ENCODE measurements around the gene TMEM181. TPM values are rescaled to one million over a fixed set of nuclear protein-coding genes. Genes with fewer than 3 reads are reported as not detected.
"Not testable (repeated sequence)": the region's sequence is repeated elsewhere in the genome, so short reads cannot be mapped to it uniquely, and the experiment has no call there.

Gene TMEM181
- total RNA-seq (2014; rRNA removed; shearing (Covaris generic); ENCODE audit: low replicate concordance), result 19.9 and 20.6 TPM in 2 replicates

- peak; percentile 88 for DNase-seq
- Histone ChIP-seq H3K9me3 (no peaks in the 10 kb centered on the region), H3K27me3 (no peaks in the 10 kb centered on the region), H3K36me3 (no peaks in the 10 kb centered on the region; the same call in 1 of the 2 replicates), H3K4me3 (peak within 1 kb of the TSS; percentile 92)
These were observed at the start of gene TMEM181 for GRCh38 chr6:158559895-158560835. Gene TMEM181 (plus strand): TSS chr6:158560091. CDS start chr6:158560225, 134 bp downstream.

- no peak for DNase-seq
- Histone ChIP-seq H3K9me3 (no peaks in the 10 kb centered on the region), H3K4me3 (no peak overlapping the region), H3K27me3 (no peaks in the 10 kb centered on the region), H3K36me3 (no peaks in the 10 kb centered on the region)
These were observed 47.1 kb upstream of the TMEM181 start for GRCh38 chr6:158512809-158513208.

GRCh38 chr6:158514176-158514575 lies 45.7 kb upstream of the TMEM181 start:
- DNase-seq, result no peak
- Histone ChIP-seq H3K9me3 (no peaks in the 10 kb centered on the region), H3K4me3 (no peak overlapping the region), H3K27me3 (no peaks in the 10 kb centered on the region), H3K36me3 (no peaks in the 10 kb centered on the region)

GRCh38 chr6:158514991-158515390 lies 44.9 kb upstream of the TMEM181 start:
- no peaks in the 10 kb centered on the region for H3K27me3 ChIP-seq
- H3K9me3 ChIP-seq, result no peaks in the 10 kb centered on the region
- no peak for DNase-seq
- H3K36me3 ChIP-seq, result no peaks in the 10 kb centered on the region
- H3K4me3 ChIP-seq, result no peak overlapping the region

GRCh38 chr6:158516098-158516497 lies 43.8 kb upstream of the TMEM181 start:
- DNase-seq, result no peak
- no peaks in the 10 kb centered on the region for H3K36me3 ChIP-seq
- H3K27me3 ChIP-seq, result no peaks in the 10 kb centered on the region
- H3K4me3 ChIP-seq, result no peak overlapping the region
- no peaks in the 10 kb centered on the region for H3K9me3 ChIP-seq

- DNase-seq, result no peak
- no peaks in the 10 kb centered on the region for H3K9me3 ChIP-seq
- H3K36me3 ChIP-seq, result no peaks in the 10 kb centered on the region
- no peak overlapping the region for H3K4me3 ChIP-seq
- H3K27me3 ChIP-seq, result no peaks in the 10 kb centered on the region
These were observed 42.9 kb upstream of the TMEM181 start for GRCh38 chr6:158517038-158517437.

GRCh38 chr6:158517581-158517980 lies 42.3 kb upstream of the TMEM181 start:
- Histone ChIP-seq H3K27me3 (no peaks in the 10 kb centered on the region), H3K36me3 (no peaks in the 10 kb centered on the region), H3K9me3 (no peaks in the 10 kb centered on the region), H3K4me3 (no peak overlapping the region)
- no peak for DNase-seq

GRCh38 chr6:158518191-158519127 lies 41.4 kb upstream of the TMEM181 start:
- no peaks in the 10 kb centered on the region for H3K9me3 ChIP-seq
- no peaks in the 10 kb centered on the region for H3K36me3 ChIP-seq
- H3K27me3 ChIP-seq, result no peaks in the 10 kb centered on the region
- peak; percentile 77 for DNase-seq
- H3K4me3 ChIP-seq, result peak overlapping the region; percentile 39

- no peak for DNase-seq
- Histone ChIP-seq H3K36me3 (no peaks in the 10 kb centered on the region), H3K4me3 (no peak overlapping the region), H3K27me3 (no peaks in the 10 kb centered on the region), H3K9me3 (no peaks in the 10 kb centered on the region)
These were observed 40.6 kb upstream of the TMEM181 start for GRCh38 chr6:158519300-158519699.

GRCh38 chr6:158519761-158520160 lies 40.1 kb upstream of the TMEM181 start:
- Histone ChIP-seq H3K4me3 (no peak overlapping the region), H3K36me3 (no peaks in the 10 kb centered on the region), H3K27me3 (no peaks in the 10 kb centered on the region), H3K9me3 (no peaks in the 10 kb centered on the region)
- DNase-seq, result no peak

GRCh38 chr6:158520975-158521374 lies 38.9 kb upstream of the TMEM181 start:
- H3K4me3 ChIP-seq, H3K9me3 ChIP-seq, DNase-seq, H3K36me3 ChIP-seq, H3K27me3 ChIP-seq: not testable (repeated sequence)

- H3K4me3 ChIP-seq, result no peak overlapping the region
- no peaks in the 10 kb centered on the region for H3K36me3 ChIP-seq
- H3K27me3 ChIP-seq, result no peaks in the 10 kb centered on the region
- H3K9me3 ChIP-seq, result peaks cover 5% of the 10 kb centered on the region
- no peak for DNase-seq
These were observed 38.1 kb upstream of the TMEM181 start for GRCh38 chr6:158521759-158522158.

- H3K9me3 ChIP-seq, result peaks cover 5% of the 10 kb centered on the region
- no peaks in the 10 kb centered on the region for H3K27me3 ChIP-seq
- H3K4me3 ChIP-seq, result no peak overlapping the region
- H3K36me3 ChIP-seq, result no peaks in the 10 kb centered on the region
- no peak for DNase-seq
These were observed 37.3 kb upstream of the TMEM181 start for GRCh38 chr6:158522616-158523015.

- no peaks in the 10 kb centered on the region for H3K27me3 ChIP-seq
- no peaks in the 10 kb centered on the region for H3K36me3 ChIP-seq
- H3K9me3 ChIP-seq, result peaks cover 5% of the 10 kb centered on the region
- H3K4me3 ChIP-seq, result no peak overlapping the region
- no peak for DNase-seq
These were observed 35.6 kb upstream of the TMEM181 start for GRCh38 chr6:158524311-158524710.

GRCh38 chr6:158527858-158528257 lies 32.0 kb upstream of the TMEM181 start:
- not testable (repeated sequence) for H3K27me3 ChIP-seq, DNase-seq, H3K9me3 ChIP-seq, H3K4me3 ChIP-seq, H3K36me3 ChIP-seq

- H3K9me3 ChIP-seq, result peaks cover 5% of the 10 kb centered on the region
- no peak for DNase-seq
- H3K4me3 ChIP-seq, result no peak overlapping the region
- H3K27me3 ChIP-seq, result no peaks in the 10 kb centered on the region
- H3K36me3 ChIP-seq, result no peaks in the 10 kb centered on the region
These were observed 31.1 kb upstream of the TMEM181 start for GRCh38 chr6:158528826-158529225.

- Histone ChIP-seq H3K4me3 (no peak overlapping the region), H3K27me3 (no peaks in the 10 kb centered on the region), H3K36me3 (no peaks in the 10 kb centered on the region), H3K9me3 (peaks cover 5% of the 10 kb centered on the region)
- DNase-seq, result no peak
These were observed 30.3 kb upstream of the TMEM181 start for GRCh38 chr6:158529629-158530028.

Measured in MG63 (cell line).